HFFc6 (cell line): ENCODE measurements around the gene ISCA2. TPM values are rescaled to one million over a fixed set of nuclear protein-coding genes. Genes with fewer than 3 reads are reported as not detected.
A peak's percentile ranks its signal among the peaks of the same experiment; 100 is the strongest.

Experiments
- DNase-seq: peaks from one replicate; pipeline ENCODE4 v3.0.0-alpha.2; 2018
- H3K27ac Mint-ChIP-seq: 2 replicates; pipeline ENCODE4 v1.8.0; 2020; ENCODE audit warnings: mild to moderate bottlenecking, mixed read lengths
- H3K27me3 Mint-ChIP-seq: 2 replicates; pipeline ENCODE4 v1.8.0; 2021; ENCODE audit warnings: mild to moderate bottlenecking, moderate library complexity, mixed read lengths; ENCODE audit not compliant: insufficient read depth
- H3K36me3 Mint-ChIP-seq: 2 replicates; pipeline ENCODE4 v1.8.0; 2021; ENCODE audit warnings: low read depth, mixed read lengths
- H3K4me1 Mint-ChIP-seq: 2 replicates; pipeline ENCODE4 v1.8.0; 2020; ENCODE audit warnings: low read depth, mixed read lengths
- H3K4me3 Mint-ChIP-seq: 2 replicates; pipeline ENCODE4 v1.8.0; 2020; ENCODE audit warnings: mild to moderate bottlenecking, moderate library complexity, mixed read lengths
- H3K9me3 Mint-ChIP-seq: 2 replicates; pipeline ENCODE4 v1.8.0; 2020; ENCODE audit warnings: mild to moderate bottlenecking, mixed read lengths
- CTCF ChIP-seq: fragments of 200-600 bp; sonication (generic); IDR thresholded peaks from 2 replicates; pipeline ENCODE4 v1.5.0; 2021; ENCODE audit warnings: antibody characterized with exemption, mild to moderate bottlenecking
- total RNA-seq, 6 experiments: library from RNA; stranded (reverse); fragmentation: NEBNext Ultra II Directional; extraction: Animal tissue kit (Norgen Biotek cat#: 25700); gene quantifications; 2 replicates in 1 of 6; 3 replicates in 5 of 6; pipeline ENCODE4 v1.2.3, GENCODE V29; 2021

ISCA2 gene
- total RNA-seq, 6 experiments from 2014 or later: 27.7 to 39.4 (median 30.5) TPM

- no peak overlapping the region for H3K4me3 Mint-ChIP-seq
- H3K36me3 Mint-ChIP-seq: no peaks in the 10 kb centered on the region; the same call in 1 of the 2 replicates
- DNase-seq: no peak
- H3K27me3 Mint-ChIP-seq: peaks cover 2% of the 10 kb centered on the region; the same call in 1 of the 2 replicates
- TF ChIP-seq CTCF: no peak
- H3K27ac Mint-ChIP-seq: no peak overlapping the region
- no peaks in the 10 kb centered on the region for H3K4me1 Mint-ChIP-seq
- no peaks in the 10 kb centered on the region for H3K9me3 Mint-ChIP-seq
Observed at GRCh38 chr14:74501691-74502090, 8.1 kb downstream of the ISCA2 start.

- Mint-ChIP-seq H3K36me3 (no peaks in the 10 kb centered on the region; the same call in 1 of the 2 replicates), H3K4me3 (no peak overlapping the region), H3K4me1 (no peaks in the 10 kb centered on the region), H3K27ac (no peak overlapping the region; the same call in 1 of the 2 replicates), H3K9me3 (no peaks in the 10 kb centered on the region), H3K27me3 (peaks cover 2% of the 10 kb centered on the region; the same call in 1 of the 2 replicates)
- peak; percentile 69 for TF ChIP-seq CTCF
- peak; percentile 32 for DNase-seq
Observed at GRCh38 chr14:74502236-74503019, 8.9 kb downstream of the ISCA2 start.

GRCh38 chr14:74503291-74503937 lies 9.8 kb downstream of the ISCA2 start:
- peaks cover 2% of the 10 kb centered on the region; the same call in 1 of the 2 replicates for H3K27me3 Mint-ChIP-seq
- H3K27ac Mint-ChIP-seq: peak overlapping the region; percentile 38; the same call in 1 of the 2 replicates
- H3K4me1 Mint-ChIP-seq: no peaks in the 10 kb centered on the region
- no peak for DNase-seq
- no peak for TF ChIP-seq CTCF
- no peaks in the 10 kb centered on the region for H3K9me3 Mint-ChIP-seq
- no peaks in the 10 kb centered on the region; the same call in 1 of the 2 replicates for H3K36me3 Mint-ChIP-seq
- H3K4me3 Mint-ChIP-seq: no peak overlapping the region

GRCh38 chr14:74503938-74504335 lies 10.4 kb downstream of the ISCA2 start:
- no peaks in the 10 kb centered on the region for H3K4me1 Mint-ChIP-seq
- H3K27me3 Mint-ChIP-seq: peaks cover 2% of the 10 kb centered on the region; the same call in 1 of the 2 replicates
- H3K36me3 Mint-ChIP-seq: no peaks in the 10 kb centered on the region; the same call in 1 of the 2 replicates
- no peak for TF ChIP-seq CTCF
- peak overlapping the region; percentile 38; the same call in 1 of the 2 replicates for H3K27ac Mint-ChIP-seq
- no peak for DNase-seq
- H3K4me3 Mint-ChIP-seq: no peak overlapping the region
- H3K9me3 Mint-ChIP-seq: no peaks in the 10 kb centered on the region

GRCh38 chr14:74504412-74504811 lies 10.8 kb downstream of the ISCA2 start:
- Mint-ChIP-seq H3K36me3 (no peaks in the 10 kb centered on the region; the same call in 1 of the 2 replicates), H3K9me3 (no peaks in the 10 kb centered on the region), H3K27me3 (peaks cover 2% of the 10 kb centered on the region; the same call in 1 of the 2 replicates), H3K4me3 (no peak overlapping the region), H3K4me1 (no peaks in the 10 kb centered on the region), H3K27ac (no peak overlapping the region)
- DNase-seq: no peak
- TF ChIP-seq CTCF: no peak
